Activated T-cell treated with anti-CD3 and anti-CD28 coated beads for 4 hours (primary cell): ENCODE measurements around the gene SHC2.

Source experiments
- DNase-seq: peaks from one replicate; pipeline ENCODE4 v3.0.0-alpha.2; 2020

SHC2 gene

GRCh38 chr19:460877-461720, at the start of gene SHC2:
Gene SHC2, minus strand, starts transcription at chr19:461033. Its CDS starts 37 bp downstream, at chr19:460996.
- no peak for DNase-seq

GRCh38 chr19:508204-509150, 47.6 kb upstream of the SHC2 start:
- no peak for DNase-seq

- DNase-seq: peak; percentile 60
These were observed 46.7 kb upstream of the SHC2 start, which contains the start of gene TPGS1 for GRCh38 chr19:507286-508203. Gene TPGS1, plus strand, starts transcription at chr19:507497. Its CDS starts 10 bp downstream, at chr19:507507.

GRCh38 chr19:506404-507285, 45.8 kb upstream of the SHC2 start:
- DNase-seq: peak; percentile 86

GRCh38 chr19:504616-505015, 43.8 kb upstream of the SHC2 start:
- no peak for DNase-seq

- no peak for DNase-seq
These were observed 40.8 kb upstream of the SHC2 start for GRCh38 chr19:501646-502045.

GRCh38 chr19:498977-499623, 38.3 kb upstream of the SHC2 start:
- DNase-seq: no peak

- DNase-seq: no peak
These were observed 37.7 kb upstream of the SHC2 start for GRCh38 chr19:498511-498891.

GRCh38 chr19:497869-498510, 37.2 kb upstream of the SHC2 start:
- no peak for DNase-seq

GRCh38 chr19:497491-497868, 36.6 kb upstream of the SHC2 start:
- no peak for DNase-seq

- DNase-seq: no peak
These were observed 36.2 kb upstream of the SHC2 start for GRCh38 chr19:496986-497385.

GRCh38 chr19:496112-496665, 35.4 kb upstream of the SHC2 start, which contains the start of gene MADCAM1:
Gene MADCAM1, plus strand, starts transcription at chr19:496486. Its CDS starts 14 bp downstream, at chr19:496500.
- no peak for DNase-seq

GRCh38 chr19:495402-496111, 34.7 kb upstream of the SHC2 start:
- no peak for DNase-seq

GRCh38 chr19:495081-495401, 34.2 kb upstream of the SHC2 start:
- no peak for DNase-seq

GRCh38 chr19:494171-495080, 33.6 kb upstream of the SHC2 start:
- no peak for DNase-seq

GRCh38 chr19:493391-494170, 32.7 kb upstream of the SHC2 start:
- DNase-seq: no peak

GRCh38 chr19:492091-492531, 31.3 kb upstream of the SHC2 start:
- no peak for DNase-seq
